Measurements from ENCODE around the gene KRTAP3-2. TPM values are rescaled to one million over a fixed set of nuclear protein-coding genes. Genes with fewer than 3 reads are reported as not detected.
"Not testable (repeated sequence)": the region's sequence is repeated elsewhere in the genome, so short reads cannot be mapped to it uniquely, and the experiment has no call there.

KRTAP3-2 gene
- total RNA-seq, result not detected
- long read RNA-seq, result 0 reads

GRCh38 chr17:40999563-40999962, at the start of gene KRTAP3-2:
Gene KRTAP3-2 (minus strand): TSS chr17:40999906. CDS start chr17:40999853, 53 bp downstream.
- intact Hi-C loops (cut with micrococcal nuclease); DNase-seq; ATAC-seq: not testable (repeated sequence)

GRCh38 chr17:41049110-41049509, 49.4 kb upstream of the KRTAP3-2 start:
- intact Hi-C loops (cut with micrococcal nuclease), result no loop called here
- no peak for DNase-seq
- ATAC-seq, result no peak

- intact Hi-C loops (cut with micrococcal nuclease), result no loop called here
- DNase-seq (no peak), ATAC-seq (no peak)
Observed at GRCh38 chr17:41048441-41048840, 48.7 kb upstream of the KRTAP3-2 start.

GRCh38 chr17:41046735-41047465, 47.2 kb upstream of the KRTAP3-2 start, which contains the start of gene KRTAP2-1:
Gene KRTAP2-1 (minus strand): TSS chr17:41047316. CDS start chr17:41047267, 49 bp downstream.
- intact Hi-C loops (cut with micrococcal nuclease); DNase-seq; ATAC-seq: not testable (repeated sequence)

GRCh38 chr17:41042953-41043352, 43.2 kb upstream of the KRTAP3-2 start:
- intact Hi-C loops (cut with micrococcal nuclease), result no loop called here
- DNase-seq (no peak), ATAC-seq (no peak)

GRCh38 chr17:41040783-41041571, 41.3 kb upstream of the KRTAP3-2 start, which contains the start of gene KRTAP1-1:
Gene KRTAP1-1 (minus strand): TSS chr17:41041450. CDS start chr17:41041397, 53 bp downstream.
- DNase-seq, ATAC-seq: not testable (repeated sequence)

GRCh38 chr17:41037853-41038350, 38.2 kb upstream of the KRTAP3-2 start:
- no peak for DNase-seq
- intact Hi-C loops (cut with micrococcal nuclease), result no loop called here
- ATAC-seq, result no peak

More at GRCh38 chr17:41040783-41041571, 41.3 kb upstream of the KRTAP3-2 start, which contains the start of gene KRTAP1-1:
- intact Hi-C loops (cut with micrococcal nuclease), result not testable (repeated sequence)

- intact Hi-C loops (cut with micrococcal nuclease); ATAC-seq; DNase-seq: not testable (repeated sequence)
Observed at GRCh38 chr17:41034346-41034935, 34.7 kb upstream of the KRTAP3-2 start, which contains the start of gene KRTAP1-3. Gene KRTAP1-3 (minus strand): TSS chr17:41034874. CDS start chr17:41034821, 53 bp downstream.

GRCh38 chr17:41029633-41030245, 30.0 kb upstream of the KRTAP3-2 start, which contains the start of gene KRTAP1-4:
Gene KRTAP1-4 (minus strand): TSS chr17:41030195. CDS start chr17:41030078, 117 bp downstream.
- intact Hi-C loops (cut with micrococcal nuclease), result loop anchor here (2.0 kb wide), 1 partner anchor 63 kb away; the partner anchor contains the start of gene KRT39
- ATAC-seq, result no peak
- DNase-seq, result no peak

- intact Hi-C loops (cut with micrococcal nuclease), result no loop called here
- no peak for DNase-seq
- ATAC-seq, result no peak
Observed at GRCh38 chr17:41026715-41027471, 27.2 kb upstream of the KRTAP3-2 start, which contains the start of gene KRTAP1-5. Gene KRTAP1-5 (minus strand): TSS chr17:41027208. CDS start chr17:41027155, 53 bp downstream.

GRCh38 chr17:41024697-41025096, 25.0 kb upstream of the KRTAP3-2 start:
- intact Hi-C loops (cut with micrococcal nuclease), result no loop called here
- no peak for DNase-seq
- ATAC-seq, result no peak

GRCh38 chr17:41020336-41020735, 20.6 kb upstream of the KRTAP3-2 start:
- intact Hi-C loops (cut with micrococcal nuclease), result no loop called here
- no peak for DNase-seq
- ATAC-seq, result no peak

GRCh38 chr17:41019415-41019814, 19.7 kb upstream of the KRTAP3-2 start:
- ATAC-seq, result no peak
- intact Hi-C loops (cut with micrococcal nuclease), result no loop called here
- no peak for DNase-seq

GRCh38 chr17:41018541-41018940, 18.8 kb upstream of the KRTAP3-2 start:
- ATAC-seq (no peak), DNase-seq (no peak)
- intact Hi-C loops (cut with micrococcal nuclease), result no loop called here

GRCh38 chr17:41016578-41017215, 17.0 kb upstream of the KRTAP3-2 start:
- intact Hi-C loops (cut with micrococcal nuclease), result no loop called here
- ATAC-seq, result no peak
- DNase-seq, result no peak

GRCh38 chr17:41015454-41015853, 15.7 kb upstream of the KRTAP3-2 start:
- DNase-seq (no peak), ATAC-seq (no peak)
- intact Hi-C loops (cut with micrococcal nuclease), result no loop called here

GRCh38 chr17:41013606-41014005, 13.9 kb upstream of the KRTAP3-2 start:
- intact Hi-C loops (cut with micrococcal nuclease), result no loop called here
- DNase-seq (no peak), ATAC-seq (peak; percentile 64)

All from left ventricle myocardium superior (tissue), 1 donor.